HT-29 (cell line): ENCODE measurements around the gene RBP5. TPM values are rescaled to one million over a fixed set of nuclear protein-coding genes. Genes with fewer than 3 reads are reported as not detected.
"Not testable (repeated sequence)": the region's sequence is repeated elsewhere in the genome, so short reads cannot be mapped to it uniquely, and the experiment has no call there.

ENCODE experiments used
- DNase-seq: peaks from one replicate; pipeline ENCODE4 v3.0.0-alpha.2; 2015; ENCODE audit warnings: low spot score
- total RNA-seq: library from RNA; depleted of rRNA; stranded (reverse); fragments of >200 nt; shearing (Covaris generic); gene quantifications from 2 replicates; pipeline ENCODE4 v1.2.3, GENCODE V29; 2014

The RBP5 gene
- total RNA-seq, 1 experiment from 2014 or later, result 0.41 TPM

DNA sequence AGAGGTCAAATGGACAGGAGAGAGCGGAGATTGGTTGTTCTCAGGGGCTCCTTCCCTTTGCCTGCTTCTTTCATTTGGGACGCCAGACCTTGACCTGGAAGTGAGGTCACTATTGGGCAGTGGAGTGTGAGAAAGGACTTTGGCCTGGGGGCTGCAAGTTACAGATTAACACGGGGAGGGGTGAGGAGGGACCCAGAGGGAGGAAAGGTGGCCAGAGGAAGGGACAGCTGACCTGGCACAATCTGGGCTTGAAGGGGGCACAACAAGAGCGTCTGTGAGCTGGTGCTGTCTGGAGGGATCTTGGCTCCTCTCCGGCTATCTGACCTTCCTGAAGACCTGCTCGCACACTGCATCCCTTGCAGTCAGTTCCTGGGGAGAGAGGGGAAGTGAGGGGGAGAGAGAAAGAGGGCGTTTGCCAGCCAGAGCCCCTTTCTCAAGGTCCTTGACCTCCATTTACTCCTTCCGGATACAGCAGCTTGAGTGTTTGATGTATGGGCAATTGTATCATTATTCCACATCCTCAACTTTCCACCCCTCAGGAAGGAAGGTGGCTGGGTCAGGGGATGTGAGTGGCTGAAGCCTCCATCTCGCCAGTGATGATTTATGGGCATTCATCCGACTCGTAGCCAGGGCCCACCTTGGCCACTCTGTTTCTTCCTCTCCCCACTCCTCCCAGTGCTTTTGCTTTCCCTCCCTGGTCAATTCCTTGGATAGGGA lies 4.7 kb downstream of the RBP5 start:
- DNase-seq, result no peak

DNA sequence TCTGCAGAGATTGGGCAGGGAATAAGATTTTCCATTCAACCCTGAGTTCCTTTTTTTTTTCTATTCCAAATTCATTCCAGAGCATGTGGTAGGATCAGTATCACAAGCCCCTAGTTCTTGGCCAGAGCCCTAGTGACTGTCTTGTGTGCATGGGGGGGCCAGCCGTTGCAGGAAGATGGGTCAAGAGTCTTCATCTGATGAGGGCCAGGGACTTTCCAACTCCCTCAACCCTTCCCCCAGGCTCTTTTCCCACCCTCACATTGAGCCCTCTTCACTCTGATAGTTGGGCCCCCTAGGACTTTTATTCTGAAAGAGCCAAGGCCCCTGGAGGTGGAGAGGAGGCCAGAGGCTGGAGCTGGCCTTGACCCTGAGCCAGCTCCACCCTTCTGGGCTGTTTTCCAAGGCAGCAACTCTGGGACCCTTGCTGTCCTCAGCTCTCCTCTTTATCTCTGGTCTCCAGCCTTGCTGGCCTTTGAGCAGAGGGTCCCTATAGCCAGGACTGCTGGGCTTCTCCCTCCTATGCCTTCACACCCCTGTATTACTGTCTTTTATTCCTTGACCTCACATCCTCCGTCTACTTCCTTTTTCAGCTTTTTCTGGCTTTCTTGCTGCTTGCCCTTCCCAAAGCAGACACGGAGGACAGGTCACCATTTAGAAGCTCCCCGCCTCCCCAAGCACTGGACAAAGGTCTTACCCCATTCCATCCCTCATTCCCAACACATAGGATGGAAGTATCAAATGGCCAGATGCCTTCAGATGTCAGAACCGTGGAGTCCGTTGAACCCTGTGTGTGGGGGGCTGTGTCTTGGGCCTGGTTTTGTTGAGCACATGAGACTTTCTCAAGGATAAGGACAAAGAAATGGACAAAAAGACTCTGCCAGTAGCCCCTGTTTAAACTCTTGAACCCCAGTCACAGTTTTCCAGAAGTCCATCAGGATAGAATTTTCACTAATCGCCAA lies 5.6 kb downstream of the RBP5 start:
- DNase-seq, result no peak

GRCh38 chr12:7121324-7121723 lies 7.4 kb downstream of the RBP5 start:
- no peak for DNase-seq

- DNase-seq, result no peak
Observed at GRCh38 chr12:7120166-7120565, 8.5 kb downstream of the RBP5 start.

DNA sequence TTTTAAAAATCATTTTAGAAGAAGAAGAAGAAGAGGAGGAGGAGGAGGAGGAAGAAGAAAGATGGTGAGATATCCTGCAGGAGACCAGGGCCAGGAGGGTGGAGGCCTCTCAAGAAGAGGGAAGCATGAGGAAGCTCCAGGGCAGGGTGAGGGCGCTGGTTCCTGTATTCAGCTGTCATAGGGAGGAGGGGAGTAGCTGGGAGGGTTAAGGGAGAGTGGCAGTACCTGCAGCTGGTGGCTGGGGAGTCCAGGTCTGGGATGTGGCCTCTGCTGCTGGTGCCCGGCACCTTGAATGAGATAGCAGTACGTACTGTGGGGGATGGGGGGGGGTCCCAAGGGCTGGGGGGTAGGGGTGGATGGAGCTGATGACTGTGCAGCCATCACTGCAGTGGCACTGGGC lies 9.8 kb downstream of the RBP5 start:
- DNase-seq, result no peak

GRCh38 chr12:7117670-7118069 lies 11.0 kb downstream of the RBP5 start:
- DNase-seq, result no peak

GRCh38 chr12:7116916-7117315 lies 11.8 kb downstream of the RBP5 start:
- no peak for DNase-seq

GRCh38 chr12:7116196-7116595 lies 12.5 kb downstream of the RBP5 start:
- no peak for DNase-seq

DNA sequence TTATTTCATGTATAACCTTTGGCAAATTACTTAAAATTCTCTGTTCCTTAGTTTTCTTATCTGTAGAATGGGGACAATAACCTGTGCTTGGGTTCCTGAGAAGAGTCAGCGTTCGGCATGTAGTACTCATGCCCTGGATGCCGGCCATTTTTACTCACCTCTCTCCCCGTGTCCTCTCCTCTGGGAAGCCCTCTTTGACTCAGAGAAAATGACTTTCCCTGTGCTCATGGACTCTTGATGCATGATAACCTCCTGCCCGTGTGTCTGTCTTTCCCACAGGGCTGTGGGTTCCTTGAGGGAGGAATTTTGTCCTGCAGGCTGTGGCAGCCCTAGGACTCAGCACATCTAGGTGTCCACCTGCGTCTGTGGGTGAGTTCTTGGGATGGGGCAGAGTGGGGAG lies 13.8 kb downstream of the RBP5 start:
- no peak for DNase-seq

DNA sequence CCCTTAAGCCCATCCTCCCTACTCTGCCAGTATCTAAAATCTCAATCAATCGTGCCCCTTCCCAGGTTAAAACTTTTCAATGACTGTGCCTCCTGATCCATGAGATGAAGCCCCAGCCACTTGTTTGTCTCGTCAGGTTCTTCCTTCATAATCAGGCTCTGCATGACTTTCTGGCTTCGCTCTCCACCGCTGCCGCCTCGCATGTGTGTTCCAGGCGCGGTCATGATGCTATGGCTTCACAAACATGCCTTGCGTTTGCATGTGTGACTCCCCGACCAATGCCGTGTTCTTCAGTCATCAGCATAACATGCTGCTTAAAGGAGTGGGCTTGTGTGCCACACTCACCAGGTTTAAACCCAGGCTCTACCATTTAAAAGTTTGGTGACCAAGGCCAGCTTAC lies 14.7 kb downstream of the RBP5 start:
- no peak for DNase-seq

GRCh38 chr12:7113389-7113871 lies 15.3 kb downstream of the RBP5 start:
- peak; percentile 48 for DNase-seq

GRCh38 chr12:7112041-7112440 lies 16.6 kb downstream of the RBP5 start:
- no peak for DNase-seq

DNA sequence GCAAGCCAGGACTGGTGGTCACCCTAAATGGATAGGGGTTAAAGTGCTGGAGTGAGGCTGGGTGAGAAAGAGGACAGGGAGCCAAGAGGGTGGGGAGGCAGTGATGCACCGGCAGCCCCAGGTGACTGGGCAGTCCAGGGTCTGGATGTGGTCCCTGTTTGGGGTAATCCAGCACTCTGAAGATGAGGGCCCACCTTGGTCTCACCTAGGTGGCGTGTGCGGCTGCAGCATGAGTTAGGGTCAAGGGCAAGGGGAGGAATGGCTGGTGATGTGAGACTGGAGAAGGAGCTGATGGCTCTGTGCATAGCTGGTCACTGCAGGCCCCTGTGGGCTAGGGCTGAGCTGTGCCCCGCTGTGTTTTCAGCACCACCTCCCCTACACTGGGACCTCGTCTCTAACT lies 18.0 kb downstream of the RBP5 start:
- no peak for DNase-seq

GRCh38 chr12:7109572-7109920 lies 19.1 kb downstream of the RBP5 start:
- no peak for DNase-seq

DNA sequence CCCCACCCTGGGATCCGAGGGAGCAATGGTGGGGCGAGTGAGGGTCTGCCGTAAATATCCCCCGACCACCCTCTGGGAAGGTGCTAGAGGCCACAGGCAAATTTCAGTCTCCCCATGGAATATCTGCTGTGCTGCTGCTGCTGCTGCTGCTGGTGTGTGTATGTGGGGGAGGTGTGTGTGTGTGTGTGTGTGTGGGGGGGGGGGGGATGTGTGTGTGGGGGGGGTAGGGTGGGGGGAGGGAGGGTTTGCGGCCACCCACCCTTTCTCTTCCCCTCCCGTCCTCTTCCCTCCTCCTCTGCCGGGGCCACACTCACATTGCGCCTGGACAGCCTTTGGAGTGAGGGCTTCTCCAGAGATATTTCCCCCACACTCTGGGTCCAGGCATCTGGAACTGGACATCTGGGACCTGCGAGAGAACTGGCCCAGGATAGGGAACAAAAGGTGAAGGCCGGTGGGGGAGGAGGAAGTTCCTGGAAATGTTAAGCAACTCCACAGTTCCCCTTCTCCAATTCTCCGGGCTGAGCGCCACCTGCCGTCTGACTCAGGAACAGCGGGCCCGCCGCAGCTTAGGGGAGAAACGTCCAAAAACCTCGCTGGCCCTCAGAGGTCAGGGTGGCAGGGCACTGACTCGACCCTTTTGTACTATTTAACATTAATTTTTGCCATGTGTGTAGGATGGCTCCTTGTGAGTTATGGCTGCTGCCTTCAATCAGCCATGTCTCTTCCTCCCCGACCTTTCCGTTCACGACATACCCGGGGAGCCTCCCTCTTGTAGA lies 19.7 kb downstream of the RBP5 start, which contains the start of gene C1RL:
C1RL (minus strand) TSS at position 419 of the 776 bp plus-strand sequence; CDS start at position 385, 34 bp downstream.
- DNase-seq, result peak; percentile 86

- peak; percentile 80 for DNase-seq
Observed at GRCh38 chr12:7108003-7108795, 20.5 kb downstream of the RBP5 start.

DNA sequence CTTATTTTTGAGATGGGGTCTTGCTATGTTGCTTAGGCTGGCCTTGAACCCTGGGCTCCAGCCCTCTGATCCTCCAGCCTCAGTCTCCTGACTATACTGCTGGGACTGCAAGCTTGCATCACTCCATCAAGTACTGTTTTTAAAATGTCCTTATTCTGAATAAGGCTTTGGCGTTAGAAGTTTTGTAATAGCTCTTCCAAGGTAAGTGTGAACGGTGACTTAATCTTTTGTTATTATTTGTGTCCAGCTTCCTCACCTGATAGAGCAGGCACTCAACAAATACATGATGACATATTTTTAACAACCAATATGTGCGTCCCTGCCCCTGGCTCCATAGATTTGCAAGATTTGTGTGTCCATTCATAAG lies 21.1 kb downstream of the RBP5 start:
- DNase-seq, result peak; percentile 26

- not testable (repeated sequence) for DNase-seq
Observed at GRCh38 chr12:7107181-7107580, 21.5 kb downstream of the RBP5 start.

GRCh38 chr12:7106082-7106481 lies 22.6 kb downstream of the RBP5 start:
- no peak for DNase-seq

DNA sequence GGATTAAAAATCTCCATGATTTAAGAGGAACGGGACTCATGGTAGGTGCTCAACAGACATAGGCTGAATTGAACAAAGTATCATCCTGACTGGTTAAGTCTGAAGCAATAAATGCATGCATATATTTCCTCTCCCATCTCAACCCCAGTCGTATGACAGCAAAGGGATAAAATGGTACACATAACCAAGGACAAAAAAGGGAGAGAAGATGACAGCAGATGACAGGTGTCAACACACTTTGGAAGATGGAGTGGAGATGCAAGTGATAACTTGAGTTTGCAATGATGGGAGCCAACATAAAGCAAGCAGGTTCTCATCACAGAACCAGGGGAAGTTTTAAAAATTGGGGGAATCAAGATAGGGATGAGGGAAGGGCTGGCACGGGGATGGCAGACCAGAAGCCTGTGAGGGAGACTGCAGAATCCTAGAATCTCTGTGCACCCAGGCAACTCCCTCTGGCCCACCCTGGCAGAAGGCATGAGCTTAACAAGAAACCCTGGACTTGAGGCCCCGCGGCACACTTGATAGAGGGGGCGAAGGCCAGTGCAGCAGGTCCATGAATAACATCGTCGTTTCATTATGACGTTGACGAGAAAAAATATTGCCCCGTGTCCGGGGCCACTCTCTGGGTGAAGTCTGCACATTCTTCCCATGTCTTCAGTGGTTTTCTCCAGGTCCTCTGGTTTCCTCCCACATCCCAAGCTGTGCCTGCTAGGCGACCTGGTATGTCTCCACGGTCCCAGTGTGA lies 24.7 kb downstream of the RBP5 start:
- no peak for DNase-seq
